ENCODE results near the gene XRCC5.
A peak's percentile ranks its signal among the peaks of the same experiment; 100 is the strongest.

XRCC5 gene

DNA sequence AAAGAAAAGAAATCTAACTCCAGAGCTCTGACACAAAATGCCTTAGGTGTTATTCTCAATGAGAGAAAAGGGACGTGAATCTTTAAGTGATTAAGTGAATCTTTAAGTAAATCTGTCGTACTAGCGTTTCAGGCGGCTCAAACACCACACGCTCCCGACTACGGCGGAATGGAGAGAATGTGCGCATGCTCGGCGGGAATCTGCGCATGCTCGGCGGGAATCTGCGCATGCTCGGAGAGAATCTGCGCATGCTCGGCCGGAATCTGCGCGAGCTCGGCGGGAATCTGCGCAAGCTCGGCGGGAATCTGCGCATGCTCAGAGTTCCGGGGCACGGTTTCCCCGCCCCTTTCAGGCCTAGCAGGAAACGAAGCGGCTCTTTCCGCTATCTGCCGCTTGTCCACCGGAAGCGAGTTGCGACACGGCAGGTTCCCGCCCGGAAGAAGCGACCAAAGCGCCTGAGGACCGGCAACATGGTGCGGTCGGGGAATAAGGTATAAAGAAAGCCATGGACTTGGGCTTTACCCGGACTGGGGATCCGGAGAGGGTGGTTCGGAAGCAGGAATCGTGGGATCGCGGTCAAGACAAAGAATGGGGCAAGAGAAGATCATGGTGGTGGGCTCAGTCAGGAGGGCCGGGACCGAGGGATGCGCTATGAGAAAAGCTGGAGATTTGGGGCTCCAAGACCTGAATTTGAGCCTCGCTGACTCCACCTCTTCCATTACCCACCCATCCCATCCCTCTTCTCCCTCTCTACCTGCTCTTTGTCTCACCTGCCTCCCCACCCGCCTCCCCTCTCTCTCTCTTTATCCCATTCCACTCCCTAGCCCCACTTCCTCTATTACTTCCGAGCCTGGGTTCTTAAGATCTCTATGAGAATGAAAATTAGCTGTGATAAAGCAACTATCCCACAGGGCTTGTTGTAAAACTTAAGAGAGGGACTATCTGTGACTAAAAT is at the start of gene XRCC5:
XRCC5 (plus strand) TSS at position 382 of the 955 bp plus-strand sequence; CDS start at position 471, 89 bp downstream.
- H3K36me3 ChIP-seq (ENCODE audit: insufficient read depth, insufficient read length, low read length), result peaks cover 41% of the 10 kb centered on the region
- TF ChIP-seq SUZ12 (IDR thresholded peaks at IDR 0.05; ENCODE audit: extremely low read depth, insufficient read depth, insufficient read length), result no peak
- peak; percentile 8 for TF ChIP-seq YY1 (IDR thresholded peaks at IDR 0.05; ENCODE audit: insufficient read depth, insufficient read length)
- no peak for TF ChIP-seq ZNF274 (IDR thresholded peaks at IDR 0.05; ENCODE audit: low read depth, low read length)
- no peaks in the 10 kb centered on the region for H3K27me3 ChIP-seq (ENCODE audit: insufficient read depth, insufficient read length)
- H3K9ac ChIP-seq (ENCODE audit: insufficient read length, low read depth), result peak within 1 kb of the TSS; percentile 97
- H3K9me3 ChIP-seq (ENCODE audit: insufficient read depth, low read length), result no peaks in the 10 kb centered on the region
- peak; percentile 98 for DNase-seq (ENCODE audit: low read depth, low spot score)
- peaks cover 3% of the 10 kb centered on the region for H3K4me1 ChIP-seq (ENCODE audit: insufficient read depth, insufficient read length)
- H3K4me3 ChIP-seq (ENCODE audit: insufficient read length, low read depth), result peak within 1 kb of the TSS; percentile 94

GRCh38 chr2:216064014-216064630 is 45.0 kb upstream of the XRCC5 start:
- H3K9ac ChIP-seq (ENCODE audit: insufficient read length, low read depth), result no peak overlapping the region
- H3K36me3 ChIP-seq (ENCODE audit: insufficient read depth, insufficient read length, low read length), result peaks cover 12% of the 10 kb centered on the region
- no peaks in the 10 kb centered on the region for H3K27me3 ChIP-seq (ENCODE audit: insufficient read depth, insufficient read length)
- H3K4me3 ChIP-seq (ENCODE audit: insufficient read length, low read depth), result no peak overlapping the region
- DNase-seq (ENCODE audit: low read depth, low spot score), result no peak
- no peaks in the 10 kb centered on the region for H3K4me1 ChIP-seq (ENCODE audit: insufficient read depth, insufficient read length)
- TF ChIP-seq ZNF274 (IDR thresholded peaks at IDR 0.05; ENCODE audit: low read depth, low read length), result no peak
- TF ChIP-seq SUZ12 (IDR thresholded peaks at IDR 0.05; ENCODE audit: extremely low read depth, insufficient read depth, insufficient read length), result no peak
- TF ChIP-seq YY1 (IDR thresholded peaks at IDR 0.05; ENCODE audit: insufficient read depth, insufficient read length), result no peak
- no peaks in the 10 kb centered on the region for H3K9me3 ChIP-seq (ENCODE audit: insufficient read depth, low read length)

DNA sequence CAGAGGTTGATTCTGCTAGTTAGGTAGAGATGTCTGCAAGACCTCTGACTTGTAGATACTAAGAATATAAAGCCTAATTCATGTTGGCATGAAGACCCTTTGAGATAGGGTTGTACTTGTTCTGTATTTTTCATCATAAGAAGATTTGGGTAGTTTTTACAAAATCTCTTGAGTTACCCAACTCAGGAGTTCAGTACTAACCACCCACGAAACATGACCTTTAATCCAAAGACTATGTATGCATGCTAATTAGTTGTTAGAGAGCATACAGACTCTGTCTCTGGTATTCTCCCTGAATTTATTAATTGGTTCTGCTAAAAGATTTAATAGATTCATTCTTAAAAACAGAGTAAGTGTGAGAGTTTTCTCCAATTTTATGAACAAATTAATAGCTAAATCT is 44.5 kb upstream of the XRCC5 start:
- Histone ChIP-seq H3K4me3 (ENCODE audit: insufficient read length, low read depth) (no peak overlapping the region), H3K4me1 (ENCODE audit: insufficient read depth, insufficient read length) (no peaks in the 10 kb centered on the region), H3K9me3 (ENCODE audit: insufficient read depth, low read length) (no peaks in the 10 kb centered on the region), H3K9ac (ENCODE audit: insufficient read length, low read depth) (no peak overlapping the region), H3K27me3 (ENCODE audit: insufficient read depth, insufficient read length) (no peaks in the 10 kb centered on the region), H3K36me3 (ENCODE audit: insufficient read depth, insufficient read length, low read length) (peaks cover 12% of the 10 kb centered on the region)
- TF ChIP-seq SUZ12 (IDR thresholded peaks at IDR 0.05; ENCODE audit: extremely low read depth, insufficient read depth, insufficient read length), result no peak
- no peak for TF ChIP-seq ZNF274 (IDR thresholded peaks at IDR 0.05; ENCODE audit: low read depth, low read length)
- no peak for TF ChIP-seq YY1 (IDR thresholded peaks at IDR 0.05; ENCODE audit: insufficient read depth, insufficient read length)
- DNase-seq (ENCODE audit: low read depth, low spot score), result no peak

DNA sequence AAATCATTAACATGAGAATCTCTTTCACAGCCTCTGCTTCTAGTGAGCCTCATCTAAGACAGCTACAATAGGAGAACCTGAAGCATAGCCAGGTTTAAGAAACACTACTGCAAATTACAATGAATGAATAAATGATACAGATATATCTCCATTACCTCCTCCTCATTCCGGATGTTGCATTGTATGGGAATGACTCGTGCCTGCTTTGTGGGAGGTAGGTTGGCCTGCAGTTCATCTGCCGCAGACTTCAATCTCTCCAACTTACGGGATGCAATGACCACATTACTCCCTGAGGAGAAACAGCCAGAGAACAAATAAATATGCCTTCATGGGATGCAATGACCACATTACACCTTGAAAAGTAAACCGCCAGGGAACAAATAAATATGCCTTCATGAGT is 42.9 kb upstream of the XRCC5 start:
- Histone ChIP-seq H3K9ac (ENCODE audit: insufficient read length, low read depth) (no peak overlapping the region), H3K27me3 (ENCODE audit: insufficient read depth, insufficient read length) (no peaks in the 10 kb centered on the region), H3K4me3 (ENCODE audit: insufficient read length, low read depth) (no peak overlapping the region), H3K36me3 (ENCODE audit: insufficient read depth, insufficient read length, low read length) (peaks cover 12% of the 10 kb centered on the region), H3K4me1 (ENCODE audit: insufficient read depth, insufficient read length) (no peaks in the 10 kb centered on the region), H3K9me3 (ENCODE audit: insufficient read depth, low read length) (no peaks in the 10 kb centered on the region)
- DNase-seq (ENCODE audit: low read depth, low spot score), result no peak
- TF ChIP-seq SUZ12 (IDR thresholded peaks at IDR 0.05; ENCODE audit: extremely low read depth, insufficient read depth, insufficient read length), result no peak
- TF ChIP-seq YY1 (IDR thresholded peaks at IDR 0.05; ENCODE audit: insufficient read depth, insufficient read length), result no peak
- no peak for TF ChIP-seq ZNF274 (IDR thresholded peaks at IDR 0.05; ENCODE audit: low read depth, low read length)

DNA sequence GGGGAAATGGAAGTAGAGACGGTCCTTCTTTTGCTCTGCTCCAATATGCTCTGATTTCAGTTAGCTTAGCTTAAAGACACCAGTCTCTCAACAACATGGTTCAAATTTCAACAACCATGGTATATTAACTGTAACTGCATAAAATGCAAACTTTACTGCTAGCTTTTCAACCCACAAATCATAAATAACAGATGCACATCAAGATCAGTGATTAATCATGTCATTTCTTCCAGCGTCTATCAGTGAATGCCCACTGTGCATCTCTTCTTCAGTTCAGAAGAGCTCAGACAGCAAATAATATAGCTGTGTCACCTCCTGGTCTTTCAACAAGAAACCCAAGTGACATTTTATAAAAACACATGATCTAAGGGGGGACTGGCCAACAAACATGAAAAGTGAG is 40.1 kb upstream of the XRCC5 start:
- TF ChIP-seq YY1 (IDR thresholded peaks at IDR 0.05; ENCODE audit: insufficient read depth, insufficient read length), result no peak
- TF ChIP-seq SUZ12 (IDR thresholded peaks at IDR 0.05; ENCODE audit: extremely low read depth, insufficient read depth, insufficient read length), result no peak
- TF ChIP-seq ZNF274 (IDR thresholded peaks at IDR 0.05; ENCODE audit: low read depth, low read length), result no peak
- Histone ChIP-seq H3K27me3 (ENCODE audit: insufficient read depth, insufficient read length) (no peaks in the 10 kb centered on the region), H3K4me3 (ENCODE audit: insufficient read length, low read depth) (no peak overlapping the region), H3K9ac (ENCODE audit: insufficient read length, low read depth) (no peak overlapping the region), H3K4me1 (ENCODE audit: insufficient read depth, insufficient read length) (no peaks in the 10 kb centered on the region), H3K9me3 (ENCODE audit: insufficient read depth, low read length) (no peaks in the 10 kb centered on the region), H3K36me3 (ENCODE audit: insufficient read depth, insufficient read length, low read length) (peaks cover 14% of the 10 kb centered on the region)
- DNase-seq (ENCODE audit: low read depth, low spot score), result no peak

- H3K36me3 ChIP-seq (ENCODE audit: insufficient read depth, insufficient read length, low read length), result peaks cover 15% of the 10 kb centered on the region
- no peak for DNase-seq (ENCODE audit: low read depth, low spot score)
- no peaks in the 10 kb centered on the region for H3K27me3 ChIP-seq (ENCODE audit: insufficient read depth, insufficient read length)
- no peaks in the 10 kb centered on the region for H3K9me3 ChIP-seq (ENCODE audit: insufficient read depth, low read length)
- H3K4me1 ChIP-seq (ENCODE audit: insufficient read depth, insufficient read length), result no peaks in the 10 kb centered on the region
- TF ChIP-seq ZNF274 (IDR thresholded peaks at IDR 0.05; ENCODE audit: low read depth, low read length), result no peak
- no peak for TF ChIP-seq SUZ12 (IDR thresholded peaks at IDR 0.05; ENCODE audit: extremely low read depth, insufficient read depth, insufficient read length)
- no peak for TF ChIP-seq YY1 (IDR thresholded peaks at IDR 0.05; ENCODE audit: insufficient read depth, insufficient read length)
- no peak overlapping the region for H3K9ac ChIP-seq (ENCODE audit: insufficient read length, low read depth)
- no peak overlapping the region for H3K4me3 ChIP-seq (ENCODE audit: insufficient read length, low read depth)
These were observed 39.0 kb upstream of the XRCC5 start for GRCh38 chr2:216070195-216070594.
